Osteocyte (in vitro differentiated cells): Measurements from ENCODE around the gene HEATR3. TPM values are rescaled to one million over a fixed set of nuclear protein-coding genes. Genes with fewer than 3 reads are reported as not detected.
A peak's percentile ranks its signal among the peaks of the same experiment; 100 is the strongest.

Experiments
- DNase-seq: peaks from one replicate; pipeline ENCODE4 v3.0.0; 2021; ENCODE audit warnings: mixed read lengths; ENCODE audit not compliant: unreplicated experiment; ENCODE audit errors: extremely low spot score
- H3K27ac Mint-ChIP-seq: one replicate; pipeline ENCODE4 v1.8.0; 2021; ENCODE audit warnings: mild to moderate bottlenecking, mixed read lengths; ENCODE audit not compliant: unreplicated experiment
- H3K27me3 Mint-ChIP-seq: one replicate; pipeline ENCODE4 v1.8.0; 2021; ENCODE audit warnings: mixed read lengths; ENCODE audit not compliant: unreplicated experiment
- H3K36me3 Mint-ChIP-seq: one replicate; pipeline ENCODE4 v1.8.0; 2021; ENCODE audit warnings: mixed read lengths; ENCODE audit not compliant: unreplicated experiment
- H3K4me1 Mint-ChIP-seq: one replicate; pipeline ENCODE4 v1.8.0; 2021; ENCODE audit warnings: mixed read lengths; ENCODE audit not compliant: unreplicated experiment
- H3K4me3 Mint-ChIP-seq: one replicate; pipeline ENCODE4 v1.8.0; 2021; ENCODE audit warnings: mild to moderate bottlenecking, moderate library complexity, mixed read lengths; ENCODE audit not compliant: unreplicated experiment
- H3K9me3 Mint-ChIP-seq: one replicate; pipeline ENCODE4 v1.8.0; 2021; ENCODE audit warnings: mixed read lengths; ENCODE audit not compliant: unreplicated experiment
- total RNA-seq: library from RNA; stranded (reverse); gene quantifications from 2 replicates; pipeline ENCODE4 v1.2.1, GENCODE V29; 2021
- TF ChIP-seq, protein P1 (sequence below): fragments of 200-600 bp; sonication (generic); IDR thresholded peaks from 2 replicates; pipeline ENCODE4 v1.5.0; 2021; ENCODE audit warnings: antibody characterized with exemption, mild to moderate bottlenecking, moderate library complexity

HEATR3 gene
- total RNA-seq, 1 donor from 2014 or later = 19.4 TPM

DNA sequence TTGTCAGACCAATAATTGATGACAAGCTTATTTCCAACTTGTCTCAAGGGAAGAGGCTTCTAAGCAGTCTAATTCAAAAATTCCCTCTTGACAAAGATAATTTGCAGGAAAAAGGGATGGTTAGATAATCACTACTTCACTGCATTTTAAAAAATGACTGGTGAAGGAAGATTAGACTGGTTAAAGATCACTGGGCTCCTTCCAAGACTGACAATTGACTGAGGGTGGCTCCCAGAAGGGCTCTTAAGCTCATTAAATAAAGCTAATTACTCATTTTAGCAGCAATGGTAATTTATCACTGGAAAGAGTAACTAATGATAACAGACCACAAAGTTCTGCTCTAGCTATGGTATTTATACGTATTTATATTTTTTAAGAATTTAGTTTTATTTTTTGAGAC, 4.4 kb upstream of the HEATR3 start:
- peaks cover 4% of the 10 kb centered on the region for H3K4me1 Mint-ChIP-seq
- no peak for DNase-seq
- no peak overlapping the region for H3K27ac Mint-ChIP-seq
- TF ChIP-seq, protein P1, sequence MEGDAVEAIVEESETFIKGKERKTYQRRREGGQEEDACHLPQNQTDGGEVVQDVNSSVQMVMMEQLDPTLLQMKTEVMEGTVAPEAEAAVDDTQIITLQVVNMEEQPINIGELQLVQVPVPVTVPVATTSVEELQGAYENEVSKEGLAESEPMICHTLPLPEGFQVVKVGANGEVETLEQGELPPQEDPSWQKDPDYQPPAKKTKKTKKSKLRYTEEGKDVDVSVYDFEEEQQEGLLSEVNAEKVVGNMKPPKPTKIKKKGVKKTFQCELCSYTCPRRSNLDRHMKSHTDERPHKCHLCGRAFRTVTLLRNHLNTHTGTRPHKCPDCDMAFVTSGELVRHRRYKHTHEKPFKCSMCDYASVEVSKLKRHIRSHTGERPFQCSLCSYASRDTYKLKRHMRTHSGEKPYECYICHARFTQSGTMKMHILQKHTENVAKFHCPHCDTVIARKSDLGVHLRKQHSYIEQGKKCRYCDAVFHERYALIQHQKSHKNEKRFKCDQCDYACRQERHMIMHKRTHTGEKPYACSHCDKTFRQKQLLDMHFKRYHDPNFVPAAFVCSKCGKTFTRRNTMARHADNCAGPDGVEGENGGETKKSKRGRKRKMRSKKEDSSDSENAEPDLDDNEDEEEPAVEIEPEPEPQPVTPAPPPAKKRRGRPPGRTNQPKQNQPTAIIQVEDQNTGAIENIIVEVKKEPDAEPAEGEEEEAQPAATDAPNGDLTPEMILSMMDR = no peak
- H3K9me3 Mint-ChIP-seq = peaks cover 3% of the 10 kb centered on the region
- H3K27me3 Mint-ChIP-seq = no peaks in the 10 kb centered on the region
- no peaks in the 10 kb centered on the region for H3K36me3 Mint-ChIP-seq
- no peak overlapping the region for H3K4me3 Mint-ChIP-seq

DNA sequence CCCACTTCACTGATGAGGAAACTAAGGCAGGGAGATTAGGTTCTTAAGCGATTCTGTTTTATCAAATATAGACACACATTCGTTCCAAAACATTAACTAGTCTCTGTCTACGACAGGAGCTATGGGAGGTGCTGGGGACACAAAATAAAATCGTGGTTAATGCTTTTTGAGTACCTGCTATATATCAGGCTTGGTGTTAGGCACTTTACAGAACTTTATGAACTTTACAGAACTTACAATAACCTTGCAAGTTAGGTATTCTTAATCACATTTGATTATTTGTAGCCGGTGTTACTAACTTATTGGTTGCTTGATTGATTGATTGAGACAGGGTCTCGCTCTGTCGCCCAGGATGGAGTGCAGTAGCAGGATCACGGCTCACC, 538 bp upstream of the HEATR3 start:
- Mint-ChIP-seq H3K36me3 (peaks cover 4% of the 10 kb centered on the region), H3K9me3 (no peaks in the 10 kb centered on the region), H3K27me3 (no peaks in the 10 kb centered on the region), H3K27ac (peak overlapping the region; percentile 91), H3K4me3 (peak overlapping the region; percentile 88), H3K4me1 (peaks cover 29% of the 10 kb centered on the region)
- TF ChIP-seq, protein P1 = no peak
- DNase-seq = no peak

DNA sequence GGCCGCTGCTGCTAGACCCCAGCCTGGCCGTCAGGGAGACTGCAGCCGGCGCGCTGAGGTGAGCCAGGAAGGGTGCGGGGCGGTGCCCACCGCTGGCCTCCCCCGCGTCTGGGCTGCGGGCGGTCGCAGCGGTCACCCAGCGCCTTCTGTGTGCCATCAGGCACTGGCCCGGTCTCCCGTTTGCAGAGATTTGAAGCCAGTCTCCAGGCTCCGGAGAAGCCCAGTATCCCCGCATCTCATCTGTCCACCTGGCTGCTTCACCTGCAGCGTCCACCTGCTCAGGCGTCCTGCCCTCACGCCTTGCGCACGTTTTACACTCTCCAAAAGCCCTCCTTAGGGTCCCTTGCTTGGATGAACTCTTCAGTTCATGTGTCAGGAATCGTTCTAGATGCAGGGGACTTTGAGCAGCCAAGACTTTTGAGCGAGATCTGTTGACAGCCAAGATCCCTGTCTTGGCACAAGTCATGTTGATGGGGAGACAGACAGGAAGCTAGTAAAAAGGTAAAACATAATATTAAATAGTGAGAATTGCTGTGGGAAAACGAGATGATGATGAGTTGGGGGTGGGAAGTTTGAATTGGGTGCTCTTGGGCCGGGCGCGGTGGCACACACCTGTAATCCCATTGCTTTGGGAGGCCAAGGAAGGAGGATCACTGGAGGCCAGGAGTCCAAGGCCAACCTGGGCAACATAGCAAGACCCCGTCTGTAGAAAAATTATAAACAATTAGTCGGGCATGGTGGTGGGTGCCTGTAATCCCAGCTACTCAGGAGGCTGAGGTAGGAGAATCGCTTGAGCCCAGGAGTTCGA, 916 bp downstream of the HEATR3 start:
- TF ChIP-seq, protein P1 = no peak
- H3K27me3 Mint-ChIP-seq = no peaks in the 10 kb centered on the region
- H3K27ac Mint-ChIP-seq = peak overlapping the region; percentile 70
- peaks cover 9% of the 10 kb centered on the region for H3K36me3 Mint-ChIP-seq
- H3K4me1 Mint-ChIP-seq = peaks cover 29% of the 10 kb centered on the region
- H3K4me3 Mint-ChIP-seq = peak overlapping the region; percentile 88
- no peaks in the 10 kb centered on the region for H3K9me3 Mint-ChIP-seq
- DNase-seq = no peak

DNA sequence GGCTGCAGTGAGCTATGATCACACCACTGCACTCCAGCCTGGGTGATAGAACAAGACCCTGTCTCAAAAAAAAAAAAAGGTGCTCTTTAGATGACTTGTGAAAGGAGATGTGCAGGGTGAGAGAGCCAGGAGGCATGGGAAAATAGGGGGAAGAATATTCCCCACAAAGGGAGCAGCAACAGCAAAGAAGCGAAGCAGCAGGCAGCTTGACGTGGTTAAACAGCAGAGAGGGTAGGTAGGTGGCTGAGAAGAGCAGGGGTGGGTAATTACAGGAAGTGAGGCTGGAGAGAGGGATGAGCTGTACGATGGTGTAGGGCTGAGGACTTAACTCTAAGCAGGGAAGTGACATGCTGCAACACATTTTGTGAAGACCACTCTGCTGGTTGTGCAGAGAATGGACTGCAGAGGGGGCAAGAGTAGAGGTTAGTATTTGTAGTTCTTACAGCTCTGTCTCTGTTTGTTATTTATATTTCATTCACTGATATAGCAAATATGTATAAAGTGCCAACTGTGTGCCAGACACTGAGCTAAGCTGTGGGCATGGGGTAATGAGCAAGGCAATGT, 1.6 kb downstream of the HEATR3 start:
- Mint-ChIP-seq H3K4me3 (peak overlapping the region; percentile 88), H3K36me3 (peaks cover 9% of the 10 kb centered on the region), H3K4me1 (peaks cover 29% of the 10 kb centered on the region), H3K27ac (peak overlapping the region; percentile 50), H3K27me3 (no peaks in the 10 kb centered on the region), H3K9me3 (no peaks in the 10 kb centered on the region)
- no peak for DNase-seq
- TF ChIP-seq, protein P1 = peak; percentile 65

DNA sequence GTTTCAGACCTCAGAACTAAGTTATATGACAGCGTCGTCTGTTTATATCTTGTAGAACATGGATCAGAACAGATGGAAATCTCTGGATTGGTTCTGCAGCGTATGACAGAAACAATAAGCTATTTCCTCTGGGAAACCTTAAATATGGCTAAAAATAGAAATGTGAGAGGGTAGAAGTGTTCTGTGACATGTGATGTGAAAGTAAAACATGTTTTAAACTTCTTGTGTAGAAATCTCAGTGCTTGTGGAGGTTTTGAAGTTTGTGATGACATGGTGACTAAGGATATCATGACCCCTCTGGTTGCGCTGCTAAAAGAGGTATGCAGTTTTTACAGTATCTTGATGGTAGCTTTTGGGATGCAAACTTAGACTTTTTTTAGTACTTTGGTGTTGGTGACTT, 2.8 kb downstream of the HEATR3 start:
- Mint-ChIP-seq H3K27ac (peak overlapping the region; percentile 64), H3K4me1 (peaks cover 29% of the 10 kb centered on the region), H3K27me3 (no peaks in the 10 kb centered on the region), H3K9me3 (no peaks in the 10 kb centered on the region), H3K4me3 (no peak overlapping the region), H3K36me3 (peaks cover 9% of the 10 kb centered on the region)
- TF ChIP-seq, protein P1 = no peak
- no peak for DNase-seq
